Mesenteric fat pad (tissue), 1 donor: ENCODE results near the gene PTPRS. TPM values are rescaled to one million over a fixed set of nuclear protein-coding genes. Genes with fewer than 3 reads are reported as not detected.
"Not testable (repeated sequence)": the region's sequence is repeated elsewhere in the genome, so short reads cannot be mapped to it uniquely, and the experiment has no call there.

Experiments used
- DNase-seq: peaks from one replicate; pipeline ENCODE4 v3.0.0-alpha.2; 2020; ENCODE audit warnings: low spot score
- long read RNA-seq: library from polyadenylated mRNA; unstranded; transcript quantifications from one replicate; pipeline ENCODE4 v2.0.0, GENCODE V29; 2020
- total RNA-seq: library from RNA; stranded (reverse); fragmentation: NEBNext Ultra II Directional; extraction: Animal tissue kit (Norgen Biotek cat#: 25700); gene quantifications from one replicate; pipeline ENCODE4 v1.2.1, GENCODE V29; 2021
- donor health status: DM: yes; HTN: yes; CAD: no.

PTPRS gene
- 417 TPM for total RNA-seq
- long read RNA-seq, partial matches to known transcripts, result 54 of 100 reads
- long read RNA-seq, other reads (novel, unspliced or antisense), result 45 of 100 reads

DNA sequence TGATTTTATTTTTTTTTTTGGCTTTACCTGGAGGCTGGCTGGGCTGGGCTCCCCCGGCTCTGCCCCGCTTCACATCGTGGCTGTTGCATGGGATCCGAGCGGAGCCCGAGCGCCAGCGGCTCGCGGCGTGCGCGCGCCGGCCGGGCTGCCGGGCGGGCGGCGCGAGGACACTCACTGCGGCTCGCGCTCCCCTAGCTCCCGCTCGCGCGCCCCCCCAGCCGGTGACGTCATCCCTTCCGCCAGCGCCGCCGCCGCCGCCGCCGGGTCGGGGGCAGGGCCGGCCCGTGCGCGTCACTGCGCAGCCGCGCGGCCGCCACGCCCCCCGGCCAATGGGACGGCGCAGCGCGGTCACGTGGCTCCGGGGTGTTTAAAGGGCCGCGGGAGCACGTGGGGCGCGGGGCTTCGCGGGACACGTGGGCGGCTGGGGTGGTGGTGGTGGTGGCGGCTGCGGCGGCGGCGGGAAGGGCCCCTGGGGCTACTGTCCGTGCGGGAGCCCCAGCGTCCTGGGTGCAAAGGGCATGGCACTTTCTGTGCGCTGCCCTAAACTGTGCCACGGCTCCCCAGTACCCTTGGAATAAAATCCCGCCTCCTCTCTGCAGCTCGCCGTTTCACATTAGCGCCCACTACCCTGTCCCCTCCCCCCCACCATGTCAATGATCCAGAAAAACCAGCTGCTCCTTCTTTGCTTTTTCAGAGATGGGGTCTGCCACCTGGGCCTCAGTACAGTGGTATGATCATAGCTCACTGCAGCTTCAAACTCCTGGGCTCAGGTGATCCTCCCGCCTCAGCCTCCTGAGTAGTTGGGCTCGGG is at the start of gene PTPRS:
Gene PTPRS, minus strand, starts transcription at position 176 of the 811 bp plus-strand sequence. CDS start 54,672 bp downstream, outside the sequence.
- no peak for DNase-seq

DNA sequence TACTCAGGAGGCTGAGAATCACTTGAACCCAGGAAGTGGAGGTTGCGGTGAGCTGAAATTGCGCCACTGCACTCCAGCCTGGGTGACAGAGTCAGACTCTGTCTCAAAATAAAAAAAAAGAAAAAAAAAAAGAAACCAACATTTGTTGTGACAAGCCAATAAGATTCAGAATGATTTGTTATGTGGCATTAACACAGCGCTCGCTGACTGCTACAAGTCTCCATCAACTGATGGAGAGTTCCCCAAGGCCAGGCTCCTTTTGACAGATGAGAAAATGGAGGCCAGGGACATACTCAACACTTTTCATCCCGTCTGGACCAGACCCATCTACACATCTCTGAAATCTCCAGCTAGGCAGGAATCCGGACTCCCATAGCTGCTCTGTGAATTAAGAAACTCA is 48.7 kb upstream of the PTPRS start:
- no peak for DNase-seq

DNA sequence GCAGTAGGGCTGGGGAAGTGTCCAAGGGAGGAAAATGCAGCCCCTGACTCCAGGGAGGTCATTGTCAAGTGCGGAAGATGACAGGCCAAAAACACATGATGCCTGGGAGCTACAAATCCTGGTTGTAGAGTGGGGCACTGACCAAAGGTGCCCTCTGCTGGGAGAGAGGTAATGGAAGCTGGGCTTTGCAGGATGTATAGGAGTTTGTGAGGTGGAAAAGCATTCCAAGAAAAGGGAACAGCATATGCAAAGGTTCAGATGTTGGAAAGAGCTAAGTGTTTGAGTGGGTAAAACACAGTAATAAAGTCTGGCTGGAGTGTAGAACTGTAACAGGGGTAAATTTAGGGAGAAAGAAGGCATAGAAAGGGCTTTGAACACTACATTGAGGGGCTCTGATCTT is 46.9 kb upstream of the PTPRS start:
- DNase-seq, result no peak

DNA sequence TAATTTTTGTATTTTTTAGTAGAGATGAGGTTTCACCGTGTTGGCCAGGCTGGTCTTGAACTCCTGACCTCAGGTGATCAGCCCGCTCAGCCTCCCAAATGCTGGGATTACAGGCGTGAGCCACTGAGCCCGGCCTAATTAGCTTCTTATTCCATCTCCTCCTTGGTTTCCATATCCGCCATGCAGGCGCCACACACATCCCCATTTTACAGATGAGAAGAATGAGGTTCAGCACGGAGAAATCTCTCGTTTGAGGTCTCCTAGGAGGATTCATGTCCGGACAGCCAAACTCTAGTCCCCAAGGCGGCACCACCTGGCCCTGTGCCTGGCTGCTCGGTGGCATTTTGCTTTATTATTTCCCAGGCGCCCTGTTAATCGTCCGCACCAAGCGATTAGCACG is 46.2 kb upstream of the PTPRS start:
- no peak for DNase-seq

DNA sequence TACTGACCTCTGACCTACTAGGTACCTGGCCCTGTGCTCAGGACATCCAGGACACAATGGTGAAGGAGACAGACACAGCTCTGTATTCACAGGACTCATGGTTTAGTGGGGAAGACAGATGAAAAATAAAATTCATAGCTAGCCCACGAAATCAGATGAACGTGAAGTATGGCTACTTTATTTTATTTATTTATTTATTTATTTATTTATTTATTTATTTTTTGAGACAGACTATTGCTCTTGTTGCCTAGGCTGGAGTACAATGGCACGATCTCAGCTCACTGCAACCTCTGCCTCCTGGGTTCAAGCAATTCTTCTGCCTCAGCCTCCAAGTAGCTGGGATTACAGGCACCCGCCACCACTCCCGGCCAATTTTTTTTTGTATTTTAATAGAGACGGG is 40.6 kb upstream of the PTPRS start:
- not testable (repeated sequence) for DNase-seq

DNA sequence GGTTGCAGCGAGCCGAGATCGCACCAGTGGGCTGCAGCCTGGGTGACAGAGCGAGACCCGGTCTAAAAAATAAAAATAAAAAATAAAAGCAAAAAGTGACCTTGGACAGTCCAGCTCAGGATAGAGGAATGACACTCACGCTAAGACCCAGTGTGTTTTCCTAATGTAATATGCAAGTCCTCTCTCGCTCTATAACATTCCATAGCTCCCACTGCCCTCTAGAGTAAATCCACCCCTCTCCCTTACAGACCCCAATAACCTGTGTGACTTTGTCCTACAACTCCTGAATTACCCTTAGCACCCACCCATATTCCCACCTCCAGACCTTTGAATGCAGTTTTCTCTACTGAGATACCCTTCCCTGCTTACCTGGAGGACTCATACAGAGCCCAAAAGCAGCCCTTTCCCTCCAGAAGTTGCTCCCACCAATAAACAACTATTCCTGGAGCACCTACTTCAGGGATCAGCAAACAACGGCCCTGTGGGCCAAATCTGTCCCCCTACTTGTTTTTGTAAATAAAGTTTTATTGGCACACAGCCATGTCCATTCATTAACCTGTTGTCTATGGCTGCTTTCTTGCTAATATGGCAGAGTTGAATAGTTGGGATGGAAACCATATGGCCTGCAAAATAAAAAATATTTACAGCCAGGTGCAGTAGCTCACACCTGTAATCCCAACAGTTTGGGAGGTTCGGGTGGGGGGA is 39.8 kb upstream of the PTPRS start:
- no peak for DNase-seq

DNA sequence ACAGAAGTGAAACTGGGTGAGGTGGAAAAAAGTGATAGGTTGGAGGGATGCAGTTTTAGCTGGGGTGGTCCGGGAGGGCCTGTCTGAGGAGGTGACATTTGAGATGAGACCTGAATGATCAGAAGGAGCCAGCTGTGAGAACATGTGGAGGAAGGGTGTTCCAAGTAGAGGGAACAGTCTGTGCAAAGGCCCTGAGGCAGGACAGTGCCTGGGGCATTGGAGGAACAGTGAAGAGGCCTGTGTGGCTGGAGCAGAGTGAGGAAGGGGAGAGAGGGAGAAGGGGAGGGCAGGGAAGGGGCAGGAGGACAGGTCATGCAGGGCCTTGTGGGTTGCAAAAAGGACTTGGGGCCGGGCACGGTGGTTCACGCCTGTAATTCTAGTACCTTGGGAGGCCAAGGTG is 36.3 kb upstream of the PTPRS start:
- DNase-seq, result no peak

DNA sequence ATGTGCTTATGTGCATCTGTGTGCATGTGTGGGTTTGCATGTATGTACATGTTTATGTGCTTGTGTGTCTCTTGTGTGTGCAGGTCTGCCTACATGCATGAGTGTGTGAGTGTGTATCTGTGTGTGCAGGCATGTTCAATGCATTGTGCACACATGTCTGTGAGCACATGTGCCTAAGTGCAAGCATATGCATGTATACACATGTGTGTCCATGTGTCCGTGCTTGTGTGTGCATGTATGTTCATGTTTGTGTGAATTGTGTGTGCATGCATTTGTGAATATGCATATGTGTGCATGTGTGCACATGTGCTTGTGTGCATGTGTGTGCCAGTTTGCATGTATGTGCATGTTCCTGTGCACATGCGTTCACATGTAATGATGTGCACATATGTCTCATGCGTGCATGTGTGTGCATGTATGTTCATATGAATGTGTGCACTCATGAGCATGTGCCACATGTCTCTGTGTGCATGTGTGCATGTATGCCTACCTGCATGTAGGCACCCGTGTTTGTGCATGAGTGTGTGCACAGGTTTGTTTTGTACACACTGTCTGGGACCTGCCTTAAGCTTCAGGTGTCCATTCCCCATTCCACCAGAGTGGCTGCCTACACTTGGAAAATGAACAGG is 32.1 kb upstream of the PTPRS start:
- no peak for DNase-seq

DNA sequence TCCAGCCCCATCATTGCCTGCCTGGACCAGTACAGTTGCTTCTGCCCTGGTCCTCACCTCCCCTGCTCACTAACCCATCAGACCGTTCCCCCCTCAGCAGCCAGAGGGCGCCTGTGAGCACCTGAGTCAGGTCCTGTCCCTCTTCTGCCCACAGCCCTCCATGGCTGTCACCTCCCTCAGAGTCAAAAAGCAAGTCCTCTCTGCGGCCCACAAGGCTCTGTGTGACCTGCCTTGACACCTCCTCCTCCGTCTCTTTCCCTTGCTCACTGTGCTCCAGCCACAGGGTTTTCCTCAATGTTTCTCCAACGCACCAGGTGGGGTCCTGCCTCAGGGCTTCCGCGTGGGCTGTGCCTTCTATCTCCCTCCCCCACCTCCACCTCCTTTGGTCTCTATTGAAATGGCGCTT is 29.4 kb upstream of the PTPRS start:
- no peak for DNase-seq

DNA sequence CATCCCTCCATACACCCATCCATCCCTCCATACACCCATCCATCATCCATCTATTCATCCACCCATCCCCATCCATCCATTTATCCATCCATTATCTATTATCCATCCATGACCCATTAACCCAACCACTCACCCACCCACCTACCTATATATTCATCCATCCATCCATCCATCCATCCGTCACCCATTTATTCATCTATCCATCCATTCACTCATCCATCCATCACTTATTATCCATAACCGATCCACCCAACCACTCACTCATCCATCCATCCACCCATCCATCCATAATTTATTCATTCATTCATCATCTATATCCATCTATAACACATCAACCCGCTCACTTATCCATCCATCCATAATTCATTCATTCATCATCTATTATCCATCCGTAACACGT is 28.7 kb upstream of the PTPRS start:
- DNase-seq, result no peak

DNA sequence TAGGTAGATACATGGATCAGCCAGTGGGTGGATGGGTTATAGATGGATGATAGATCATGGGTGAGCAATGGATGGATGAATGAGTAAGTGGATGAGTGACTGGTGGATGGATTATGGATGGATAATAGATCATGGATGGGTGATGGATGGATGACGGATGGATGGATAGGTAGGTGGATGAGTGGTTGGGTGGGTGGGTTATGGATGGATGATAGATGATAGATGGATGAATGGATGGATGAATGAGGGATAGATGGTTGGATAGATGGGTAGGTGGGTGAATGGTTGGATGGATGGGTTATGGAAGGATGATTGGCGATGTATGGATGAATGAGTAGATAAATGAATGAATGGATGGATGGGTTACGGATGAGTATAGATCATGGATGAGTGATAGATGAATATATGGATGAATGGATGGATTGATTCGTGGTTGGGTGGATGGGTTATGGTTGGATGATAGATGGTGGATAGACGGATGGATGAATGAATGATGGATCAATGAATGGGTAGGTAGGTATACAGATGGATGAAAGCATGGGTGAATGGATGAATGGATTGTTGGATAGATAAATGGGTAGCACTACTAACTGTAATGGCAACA is 27.0 kb upstream of the PTPRS start:
- no peak for DNase-seq

DNA sequence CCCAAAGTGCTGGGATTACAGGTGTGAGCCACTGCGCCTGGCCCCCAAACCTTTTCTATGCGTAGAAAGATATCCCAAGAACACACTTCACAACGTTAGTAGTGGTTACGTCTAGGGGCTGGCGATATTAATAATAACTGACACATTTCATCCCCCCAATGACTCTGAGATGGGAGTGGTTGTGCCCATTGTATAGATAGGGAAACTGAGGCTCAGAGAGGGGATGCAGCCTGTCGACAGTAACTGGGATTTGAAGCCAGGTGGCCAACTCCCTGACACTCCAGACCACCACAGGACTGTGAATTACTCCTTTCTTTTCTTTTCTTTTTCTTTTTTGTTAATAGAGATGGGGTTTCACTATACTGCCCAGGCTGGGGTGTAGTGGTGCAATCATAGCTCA is 25.3 kb upstream of the PTPRS start:
- no peak for DNase-seq

DNA sequence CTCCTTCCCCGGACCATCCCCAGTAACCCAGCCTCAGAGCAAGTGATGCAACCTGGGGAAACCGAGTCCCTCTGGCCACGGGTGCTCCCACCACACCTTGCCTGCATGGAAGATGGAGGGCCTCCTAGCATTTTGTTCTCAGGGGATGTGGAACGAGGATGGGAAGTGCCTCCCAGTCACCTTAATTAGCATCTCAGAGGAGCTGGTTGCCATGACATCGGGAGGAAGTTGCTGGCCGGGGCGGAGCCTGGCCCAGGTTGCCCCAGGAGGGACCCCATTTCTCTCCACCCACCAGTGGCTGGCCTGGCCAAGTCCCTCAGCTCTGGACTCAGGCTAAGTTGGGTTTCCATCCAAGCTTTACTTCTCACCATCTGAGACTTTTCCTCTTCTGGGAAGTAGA is 24.1 kb upstream of the PTPRS start:
- no peak for DNase-seq

DNA sequence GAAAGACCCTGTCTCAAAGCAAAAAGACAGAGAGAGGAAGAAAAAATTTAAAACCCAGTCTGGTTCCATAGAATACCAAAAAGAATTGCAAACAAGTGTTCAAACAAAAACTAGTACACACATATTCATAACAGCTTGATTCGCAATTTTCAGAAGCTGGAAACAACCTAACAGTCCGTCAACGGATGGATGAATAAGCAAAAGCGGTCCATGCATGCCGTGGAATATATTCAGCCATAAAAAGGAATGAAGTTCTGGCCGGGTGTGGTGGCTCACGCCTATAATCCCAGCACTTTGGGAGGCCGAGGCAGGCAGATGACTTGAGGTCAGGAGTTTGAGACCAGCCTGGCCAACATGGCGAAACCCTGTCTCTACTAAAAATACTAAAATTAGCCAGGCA is 21.2 kb upstream of the PTPRS start:
- DNase-seq, result not testable (repeated sequence)

DNA sequence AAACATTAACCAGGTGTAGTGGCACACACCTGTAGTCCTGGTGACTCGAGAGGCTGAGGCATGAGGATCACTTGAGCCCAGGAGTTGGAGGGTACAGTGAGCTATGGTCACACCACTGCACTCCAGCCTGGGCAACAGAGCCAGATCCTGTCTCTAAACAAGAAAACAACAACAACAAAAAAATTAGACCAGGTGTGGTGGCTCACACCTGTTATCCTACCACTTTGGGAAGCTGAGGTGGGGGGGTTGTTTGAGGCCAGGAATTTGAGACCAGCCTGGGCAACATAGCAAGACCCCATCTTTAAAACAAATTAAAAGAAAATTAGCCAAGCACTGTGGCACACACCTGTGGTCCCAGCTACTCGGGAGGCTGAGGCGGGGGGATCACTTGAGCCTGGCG is 20.8 kb upstream of the PTPRS start:
- no peak for DNase-seq

DNA sequence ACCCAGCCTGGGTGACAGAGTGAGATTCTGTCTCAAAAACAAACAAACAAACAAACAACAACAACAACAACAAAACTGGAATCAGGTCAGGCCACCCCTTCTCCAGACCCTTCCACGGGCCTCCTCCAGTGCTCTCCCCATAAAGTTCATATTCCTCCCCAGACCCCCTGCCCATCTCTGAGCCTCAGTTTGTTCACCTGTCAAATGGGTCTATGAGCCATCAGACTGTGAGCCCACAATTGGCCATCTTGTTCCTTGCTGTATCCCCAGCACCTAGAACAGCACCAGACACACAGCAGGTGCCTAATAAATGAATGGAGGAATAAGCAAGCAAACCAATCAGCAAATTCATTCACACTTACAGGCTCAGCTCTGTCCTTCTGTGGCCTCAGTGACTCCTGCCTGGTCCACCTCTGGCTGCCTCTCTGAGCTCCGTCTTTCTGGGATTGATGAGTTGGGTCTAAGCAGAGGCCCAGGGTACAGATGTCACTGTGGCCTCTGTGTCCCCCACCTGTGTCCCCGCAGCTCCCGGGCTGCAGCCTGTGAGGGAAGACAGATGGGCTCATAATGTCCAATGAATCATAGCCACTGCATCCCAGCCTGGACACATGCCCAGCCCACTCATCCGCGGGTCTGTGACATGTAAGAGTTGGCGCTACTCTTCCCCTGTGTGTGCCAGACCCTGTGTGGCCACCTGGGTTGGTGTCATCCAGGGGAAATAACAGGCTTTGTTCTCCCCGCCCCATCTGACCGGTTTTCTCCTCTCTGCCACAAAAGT is 19.6 kb upstream of the PTPRS start:
- no peak for DNase-seq

DNA sequence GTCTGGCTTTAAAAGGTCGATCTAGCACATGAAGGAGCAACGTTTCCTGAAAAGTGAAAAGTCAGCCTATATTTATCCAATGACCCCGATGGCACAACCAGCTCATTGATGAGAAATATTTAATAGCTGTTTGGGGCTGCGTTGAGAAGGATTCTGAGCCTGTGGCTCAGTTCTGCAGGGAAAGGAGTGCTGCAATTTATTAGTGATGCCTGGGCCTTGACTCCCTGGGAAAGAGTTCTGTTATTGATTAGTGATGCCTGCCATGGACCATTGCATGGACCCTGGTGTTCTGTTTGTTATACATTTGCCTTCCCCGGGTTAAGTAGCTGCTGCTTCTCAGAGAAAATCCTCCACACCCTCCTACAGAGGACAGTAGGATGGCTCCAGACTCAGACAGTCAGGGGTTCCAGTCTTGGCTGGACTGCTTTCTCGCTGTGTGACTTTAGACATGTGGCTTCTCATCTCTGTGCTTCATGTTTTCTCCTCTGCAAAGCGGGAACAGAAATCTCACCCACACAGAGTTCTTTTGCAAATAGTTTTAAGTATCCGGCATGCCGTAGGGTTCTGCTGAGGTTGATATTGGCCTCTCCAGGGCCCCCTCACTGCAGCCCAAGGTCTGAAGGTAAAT is 17.7 kb upstream of the PTPRS start:
- DNase-seq, result no peak

DNA sequence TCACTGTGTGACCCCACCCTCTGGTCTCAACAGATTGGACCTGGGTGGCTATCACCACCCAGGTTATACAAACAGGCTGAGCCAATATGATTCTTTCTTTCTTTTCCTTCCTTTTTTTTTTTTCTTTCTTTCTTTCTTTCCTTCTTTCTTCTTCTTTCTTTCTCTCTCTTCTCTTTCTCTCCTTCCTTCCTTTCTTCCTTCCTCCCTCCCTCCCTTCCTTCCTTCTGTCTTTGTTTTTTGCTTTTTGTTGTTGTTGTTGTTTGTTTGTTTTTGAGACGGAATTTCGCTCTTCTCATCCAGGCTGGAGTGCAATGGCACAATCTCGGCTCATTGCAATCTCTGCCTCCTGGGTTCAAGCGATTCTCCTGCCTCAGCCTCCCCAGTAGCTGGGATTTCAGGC is 17.0 kb upstream of the PTPRS start:
- DNase-seq, result no peak

DNA sequence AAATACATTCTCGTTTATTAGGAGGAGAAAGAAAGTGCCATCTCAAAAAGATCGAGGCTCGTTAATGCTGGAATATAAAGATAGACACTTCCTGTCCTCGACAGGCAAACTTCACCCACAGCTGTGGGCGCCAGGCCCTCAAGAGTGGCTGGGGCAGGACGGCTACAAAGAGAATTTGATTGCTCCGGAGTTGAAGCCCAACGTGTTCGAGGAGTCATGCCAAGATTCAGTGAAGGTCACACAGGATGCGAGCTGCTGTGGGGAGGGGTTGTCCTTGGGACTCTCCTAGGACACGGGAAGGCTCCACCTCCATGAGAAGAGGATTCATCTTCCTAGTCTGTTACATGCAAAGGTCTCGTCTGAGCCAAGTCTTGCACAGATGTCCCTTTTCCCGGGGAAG is 16.3 kb upstream of the PTPRS start:
- no peak for DNase-seq

DNA sequence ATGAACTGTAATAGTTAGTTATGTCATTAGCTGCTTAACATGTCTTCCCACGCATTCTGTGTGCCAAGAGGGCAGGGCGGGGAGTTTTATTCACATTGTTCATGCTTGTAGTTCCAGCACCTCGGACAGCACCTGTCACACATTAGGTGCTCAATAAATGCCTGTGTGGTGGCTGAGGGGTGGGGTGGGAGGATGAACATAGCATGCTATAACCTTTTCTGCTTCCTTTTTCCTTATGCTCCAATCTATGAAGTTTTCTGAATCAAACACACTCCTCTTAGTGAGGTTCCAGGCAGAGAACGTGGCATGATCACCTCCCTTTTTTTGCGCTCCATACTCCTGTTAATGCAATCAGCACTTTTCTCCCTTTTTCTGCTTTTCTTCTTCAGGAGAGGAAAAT is 15.8 kb upstream of the PTPRS start:
- DNase-seq, result no peak

DNA sequence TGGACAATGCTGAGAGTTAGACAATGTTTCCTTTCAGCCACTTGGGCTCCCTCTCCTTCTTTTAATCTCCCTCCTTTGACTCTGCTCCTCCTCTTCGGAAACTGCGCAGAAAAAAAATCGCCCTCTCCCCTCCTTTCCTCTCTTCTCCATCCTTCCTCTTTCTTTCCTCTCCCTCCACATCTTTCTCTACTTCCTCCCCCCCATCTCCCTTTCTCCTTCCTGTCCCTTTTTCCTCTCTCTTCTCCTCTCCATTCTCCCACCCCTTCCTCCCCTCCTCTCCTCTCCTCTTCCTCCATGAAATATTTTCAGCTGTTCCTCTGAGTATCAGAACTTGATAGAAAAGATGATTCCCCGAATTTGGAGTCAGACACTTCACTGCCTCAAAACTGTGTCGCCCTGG is 15.1 kb upstream of the PTPRS start:
- no peak for DNase-seq
